ENCODE data around the gene DLX2. TPM values are rescaled to one million over a fixed set of nuclear protein-coding genes. Genes with fewer than 3 reads are reported as not detected.
A peak's percentile ranks its signal among the peaks of the same experiment; 100 is the strongest.
"Not testable (repeated sequence)": the region's sequence is repeated elsewhere in the genome, so short reads cannot be mapped to it uniquely, and the experiment has no call there.

The DLX2 gene
- total RNA-seq, 2 experiments from 2014 or later, result not detected

DNA sequence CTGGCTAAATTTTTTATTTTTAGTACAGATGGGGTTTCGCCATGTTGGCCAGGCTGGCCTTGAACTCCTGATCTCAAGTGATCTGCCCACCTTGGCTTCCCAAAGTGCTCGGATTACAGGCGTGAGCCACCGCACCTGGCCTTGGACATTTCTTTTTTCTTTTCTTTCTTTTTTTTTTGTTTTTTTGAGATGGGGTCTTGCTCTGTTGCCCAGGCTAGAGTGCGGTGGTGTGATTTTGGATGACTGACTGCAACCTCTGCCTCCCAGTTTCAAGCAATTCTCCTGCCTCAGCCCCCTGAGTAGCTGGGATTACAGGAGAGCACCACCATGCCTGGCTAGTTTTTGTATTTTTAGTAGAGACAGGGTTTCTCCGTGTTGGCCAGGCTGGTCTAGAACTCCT lies 11.5 kb upstream of the DLX2 start:
- not testable (repeated sequence) for H3K4me1 Mint-ChIP-seq, H3K36me3 Mint-ChIP-seq, DNase-seq, H3K4me3 Mint-ChIP-seq, H3K9me3 Mint-ChIP-seq, H3K27ac Mint-ChIP-seq
- H3K27me3 Mint-ChIP-seq, result peaks cover 38% of the 10 kb centered on the region

DNA sequence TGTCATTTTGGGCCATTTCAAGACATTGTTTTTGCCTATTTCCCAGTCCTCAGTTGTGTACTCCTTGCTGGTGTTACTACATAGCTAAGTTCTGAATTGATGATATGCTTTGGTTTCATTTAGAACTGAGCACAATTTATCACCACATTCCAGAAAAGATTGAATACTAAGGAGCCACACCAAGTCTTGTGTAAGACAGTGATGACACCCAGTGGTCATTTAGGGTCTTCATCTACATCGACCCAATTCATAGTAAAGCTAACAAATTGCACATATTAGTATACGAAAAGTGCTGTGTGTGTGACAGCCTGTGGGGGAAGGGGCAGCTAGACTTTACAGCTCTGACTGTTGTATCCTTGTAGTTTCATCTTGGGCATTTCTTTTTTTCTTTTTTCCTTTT lies 10.9 kb upstream of the DLX2 start:
- no peak overlapping the region for H3K27ac Mint-ChIP-seq
- no peak for DNase-seq
- no peaks in the 10 kb centered on the region for H3K36me3 Mint-ChIP-seq
- H3K4me1 Mint-ChIP-seq, result peaks cover 2% of the 10 kb centered on the region
- peaks cover 38% of the 10 kb centered on the region for H3K27me3 Mint-ChIP-seq
- no peak overlapping the region for H3K4me3 Mint-ChIP-seq
- H3K9me3 Mint-ChIP-seq, result no peaks in the 10 kb centered on the region

DNA sequence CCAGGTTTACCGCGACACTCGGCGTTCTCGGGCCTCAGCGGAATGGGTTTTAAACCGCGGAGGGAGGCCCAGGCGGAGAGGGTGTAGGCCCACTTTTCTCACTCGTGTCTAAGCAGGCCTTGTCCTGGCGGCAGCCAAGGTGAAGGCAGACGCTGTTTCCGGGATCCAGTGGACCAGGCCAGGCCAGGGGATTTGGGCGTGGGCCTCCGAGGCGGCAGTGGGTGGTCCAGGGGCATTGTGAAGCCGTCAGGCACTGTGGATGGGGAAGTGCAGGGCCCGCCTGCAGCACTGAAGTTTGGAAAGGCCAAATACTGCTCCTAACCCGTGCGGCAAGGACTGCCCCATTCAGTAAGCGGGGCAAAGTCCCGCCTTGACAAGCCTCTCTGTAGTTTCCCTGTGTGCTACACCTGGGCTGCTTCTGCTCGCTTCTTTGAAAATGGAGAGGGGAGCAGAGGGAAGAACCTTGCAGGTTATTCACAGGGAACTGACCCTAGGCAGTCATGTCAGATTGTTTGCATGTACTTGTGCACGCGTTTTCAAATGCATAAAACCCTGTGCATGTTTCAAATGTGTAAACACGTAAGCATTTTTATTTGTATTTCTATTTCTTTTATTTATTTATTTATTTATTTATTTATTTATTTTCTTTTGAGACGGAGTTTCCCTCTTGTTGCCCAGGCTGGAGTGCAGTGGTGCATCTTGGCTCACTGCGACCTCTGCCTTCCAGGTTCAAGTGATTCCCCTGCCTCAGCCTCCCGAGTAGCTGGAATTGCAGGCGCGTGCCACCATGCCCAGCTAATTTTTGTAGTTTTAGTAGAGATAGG lies 7.5 kb upstream of the DLX2 start:
- H3K4me3 Mint-ChIP-seq, result no peak overlapping the region
- peaks cover 20% of the 10 kb centered on the region for H3K4me1 Mint-ChIP-seq
- DNase-seq, result no peak
- H3K36me3 Mint-ChIP-seq, result no peaks in the 10 kb centered on the region
- H3K27me3 Mint-ChIP-seq, result peaks cover 71% of the 10 kb centered on the region
- no peaks in the 10 kb centered on the region for H3K9me3 Mint-ChIP-seq
- H3K27ac Mint-ChIP-seq, result no peak overlapping the region

DNA sequence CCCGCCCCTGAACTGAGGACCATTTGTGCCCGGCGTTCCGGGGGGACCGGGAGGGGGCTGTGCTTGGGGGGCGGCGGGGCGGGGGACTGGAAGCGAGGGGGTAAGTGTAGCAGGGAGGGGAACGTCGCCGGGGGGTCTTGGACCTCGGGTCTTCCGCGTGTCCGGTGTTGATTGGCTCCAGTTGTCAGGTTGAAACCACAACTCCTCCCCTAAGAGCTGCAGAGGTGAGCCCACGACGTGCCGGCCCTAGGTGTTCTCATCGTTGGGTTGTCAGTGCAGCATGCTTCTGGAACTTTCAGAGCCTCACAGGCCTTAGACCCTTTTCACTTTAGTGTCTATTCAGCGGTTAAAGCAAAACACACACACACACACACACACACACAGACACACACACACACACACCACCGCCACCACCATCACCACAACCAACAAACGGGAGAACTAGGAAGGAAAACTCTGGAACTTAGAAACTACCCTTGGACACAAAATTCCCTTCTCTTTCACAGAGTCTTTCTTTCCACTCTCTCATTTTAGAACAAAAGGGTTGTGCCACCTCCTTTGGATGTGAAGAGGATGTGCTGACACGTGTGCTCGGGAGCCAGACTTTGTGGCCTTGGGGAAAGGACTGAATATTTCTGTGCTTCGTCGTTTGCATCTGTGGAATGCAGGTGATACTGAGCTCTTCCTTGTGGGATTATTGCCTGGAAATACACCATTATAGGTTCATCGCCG lies 6.7 kb upstream of the DLX2 start:
- peaks cover 20% of the 10 kb centered on the region for H3K4me1 Mint-ChIP-seq
- H3K27me3 Mint-ChIP-seq, result peaks cover 73% of the 10 kb centered on the region
- H3K4me3 Mint-ChIP-seq, result no peak overlapping the region
- no peak overlapping the region for H3K27ac Mint-ChIP-seq
- no peaks in the 10 kb centered on the region for H3K36me3 Mint-ChIP-seq
- DNase-seq, result no peak
- no peaks in the 10 kb centered on the region for H3K9me3 Mint-ChIP-seq

DNA sequence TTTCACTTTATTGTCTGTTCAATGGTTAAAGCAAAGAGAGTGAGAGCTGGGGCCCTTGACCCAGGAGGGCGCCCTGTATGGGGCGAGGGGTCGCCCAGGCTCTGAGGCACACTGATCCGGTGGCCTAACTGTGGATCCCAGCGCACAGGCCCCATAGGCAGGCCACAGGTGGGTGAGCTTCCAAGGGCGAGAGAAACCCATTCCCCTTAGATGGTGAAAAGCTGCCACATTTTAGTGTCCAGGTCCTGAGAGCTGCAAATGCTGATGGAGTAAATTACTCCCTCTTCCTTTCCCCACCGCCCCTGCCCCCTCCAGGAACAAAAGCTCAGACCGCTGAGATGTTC lies 5.9 kb upstream of the DLX2 start:
- H3K4me1 Mint-ChIP-seq, result peaks cover 28% of the 10 kb centered on the region
- H3K36me3 Mint-ChIP-seq, result no peaks in the 10 kb centered on the region
- H3K27ac Mint-ChIP-seq, result no peak overlapping the region
- H3K27me3 Mint-ChIP-seq, result peaks cover 79% of the 10 kb centered on the region
- no peaks in the 10 kb centered on the region for H3K9me3 Mint-ChIP-seq
- DNase-seq, result no peak
- no peak overlapping the region for H3K4me3 Mint-ChIP-seq

DNA sequence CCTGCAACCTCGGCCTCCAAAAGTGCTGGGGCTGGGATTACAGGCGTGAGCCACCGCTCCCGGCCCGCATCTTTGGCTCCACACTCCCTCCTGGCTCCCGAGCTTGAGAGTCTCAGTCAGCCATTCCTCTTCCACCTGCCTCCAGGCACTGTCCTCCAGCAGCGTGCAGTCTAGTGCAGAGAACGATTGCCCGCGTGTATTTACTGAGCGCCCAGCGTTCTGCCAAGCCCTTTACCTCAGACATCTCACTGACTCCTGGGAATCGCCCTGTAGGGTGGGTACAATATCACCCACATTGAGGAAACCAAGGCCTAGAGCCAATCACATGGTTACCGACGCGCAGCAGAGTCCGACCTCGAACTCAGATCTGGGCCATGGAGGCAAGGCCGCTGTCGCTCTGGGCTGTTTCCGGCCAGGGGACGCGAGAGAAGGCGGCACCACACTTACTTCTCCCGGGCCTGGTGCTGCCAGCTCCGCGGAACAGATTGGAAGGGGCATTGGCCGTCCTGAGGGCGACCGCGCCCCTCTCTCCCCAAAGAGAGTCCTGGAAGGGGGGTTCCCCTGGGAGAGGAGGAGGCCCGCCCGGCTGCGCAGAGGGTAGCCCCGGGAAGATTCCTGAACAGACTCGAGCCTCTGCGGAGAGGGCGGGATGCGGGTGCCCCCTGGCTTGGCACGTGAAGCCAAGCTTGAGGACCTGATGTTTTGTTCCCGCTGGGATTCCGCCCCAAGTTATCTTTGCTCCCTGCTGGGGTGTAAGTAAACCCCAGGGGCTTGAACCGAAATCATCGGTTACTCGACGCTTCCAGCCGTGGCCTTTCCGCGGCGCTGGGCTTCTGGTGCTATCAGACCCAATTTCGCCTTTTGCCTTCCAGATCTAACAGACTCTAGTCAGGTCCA lies 5.2 kb upstream of the DLX2 start:
- Mint-ChIP-seq H3K4me1 (peaks cover 34% of the 10 kb centered on the region), H3K27ac (no peak overlapping the region), H3K4me3 (no peak overlapping the region), H3K36me3 (no peaks in the 10 kb centered on the region), H3K27me3 (peaks cover 85% of the 10 kb centered on the region), H3K9me3 (no peaks in the 10 kb centered on the region)
- no peak for DNase-seq

DNA sequence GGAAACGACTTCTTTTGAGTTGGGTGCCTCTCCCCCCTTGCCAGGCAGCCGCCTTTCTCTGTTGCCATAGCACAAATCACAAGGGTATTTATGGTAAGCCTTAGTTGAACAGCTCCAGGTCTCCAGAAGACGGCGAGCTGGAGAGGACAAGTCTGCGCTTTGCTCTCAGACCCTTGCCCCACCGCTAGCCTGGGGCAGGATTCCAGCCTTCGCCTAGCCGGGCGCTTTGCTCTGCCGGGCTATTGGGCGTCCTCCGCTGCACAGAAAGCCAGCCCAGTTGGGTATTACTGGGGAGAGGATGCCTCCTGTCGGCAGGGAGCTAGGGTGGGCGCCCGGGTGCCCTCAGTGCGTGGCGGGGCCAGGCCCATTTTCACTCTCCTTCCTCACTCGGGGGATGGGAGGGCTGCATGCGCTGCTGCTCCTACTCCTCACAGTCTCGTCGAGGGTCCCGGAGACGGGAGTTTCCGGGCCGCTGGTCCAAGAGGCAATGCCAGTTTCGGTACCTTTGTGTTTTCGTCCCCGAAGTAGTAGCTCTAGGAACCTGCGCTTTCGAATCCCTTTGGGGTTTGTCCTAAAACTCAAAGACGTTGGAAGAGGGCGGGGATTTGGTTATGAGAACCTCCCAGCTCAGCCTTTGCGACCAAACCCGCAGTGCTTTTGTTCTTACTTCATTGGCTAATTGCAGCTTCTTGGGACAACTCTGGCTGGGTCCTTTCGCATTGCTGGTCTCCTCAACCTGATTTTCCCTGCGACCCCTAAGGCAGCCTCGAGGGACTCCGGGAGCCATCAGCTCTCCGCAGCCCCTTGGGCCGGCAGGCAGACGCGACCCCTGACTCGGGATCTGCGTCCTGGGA lies 3.6 kb upstream of the DLX2 start:
- DNase-seq, result peak; percentile 48
- Mint-ChIP-seq H3K4me1 (peaks cover 45% of the 10 kb centered on the region), H3K27me3 (peaks cover 89% of the 10 kb centered on the region), H3K36me3 (no peaks in the 10 kb centered on the region), H3K4me3 (peak overlapping the region; percentile 70), H3K9me3 (no peaks in the 10 kb centered on the region), H3K27ac (no peak overlapping the region)

DNA sequence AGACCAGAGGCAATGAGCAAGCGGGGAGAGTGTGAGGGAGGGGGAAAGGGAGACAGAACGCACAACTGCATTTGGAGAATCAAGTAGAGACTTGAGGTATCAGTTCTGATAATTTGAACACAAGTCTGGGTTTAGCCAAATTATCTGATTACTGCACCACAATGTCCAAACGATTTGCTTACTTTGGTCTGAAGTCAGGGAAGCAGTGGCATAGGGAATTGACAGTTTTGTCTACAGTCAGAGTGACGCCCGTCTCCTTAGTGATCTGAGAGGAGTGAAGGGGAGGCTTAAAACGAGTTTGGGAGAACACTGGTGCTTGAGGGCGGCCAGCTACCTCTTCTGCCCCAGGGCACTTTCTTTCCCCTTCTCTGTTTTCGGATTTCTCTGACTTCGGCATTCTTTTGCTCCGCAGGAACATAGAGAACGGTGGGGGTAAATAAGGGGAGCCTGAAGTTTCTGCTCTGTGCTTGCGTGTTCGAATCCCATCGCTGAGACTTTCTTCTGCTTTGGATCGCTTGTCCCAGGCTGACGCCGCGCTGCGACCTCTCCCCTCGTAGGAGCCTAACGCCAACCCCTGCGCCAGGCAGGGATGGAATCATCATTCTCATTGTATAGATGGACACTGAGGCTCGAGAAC lies 2.9 kb upstream of the DLX2 start:
- no peak for DNase-seq
- peaks cover 93% of the 10 kb centered on the region for H3K27me3 Mint-ChIP-seq
- H3K9me3 Mint-ChIP-seq, result no peaks in the 10 kb centered on the region
- peak overlapping the region; percentile 50 for H3K4me3 Mint-ChIP-seq
- H3K27ac Mint-ChIP-seq, result no peak overlapping the region
- H3K36me3 Mint-ChIP-seq, result no peaks in the 10 kb centered on the region
- H3K4me1 Mint-ChIP-seq, result peaks cover 51% of the 10 kb centered on the region

DNA sequence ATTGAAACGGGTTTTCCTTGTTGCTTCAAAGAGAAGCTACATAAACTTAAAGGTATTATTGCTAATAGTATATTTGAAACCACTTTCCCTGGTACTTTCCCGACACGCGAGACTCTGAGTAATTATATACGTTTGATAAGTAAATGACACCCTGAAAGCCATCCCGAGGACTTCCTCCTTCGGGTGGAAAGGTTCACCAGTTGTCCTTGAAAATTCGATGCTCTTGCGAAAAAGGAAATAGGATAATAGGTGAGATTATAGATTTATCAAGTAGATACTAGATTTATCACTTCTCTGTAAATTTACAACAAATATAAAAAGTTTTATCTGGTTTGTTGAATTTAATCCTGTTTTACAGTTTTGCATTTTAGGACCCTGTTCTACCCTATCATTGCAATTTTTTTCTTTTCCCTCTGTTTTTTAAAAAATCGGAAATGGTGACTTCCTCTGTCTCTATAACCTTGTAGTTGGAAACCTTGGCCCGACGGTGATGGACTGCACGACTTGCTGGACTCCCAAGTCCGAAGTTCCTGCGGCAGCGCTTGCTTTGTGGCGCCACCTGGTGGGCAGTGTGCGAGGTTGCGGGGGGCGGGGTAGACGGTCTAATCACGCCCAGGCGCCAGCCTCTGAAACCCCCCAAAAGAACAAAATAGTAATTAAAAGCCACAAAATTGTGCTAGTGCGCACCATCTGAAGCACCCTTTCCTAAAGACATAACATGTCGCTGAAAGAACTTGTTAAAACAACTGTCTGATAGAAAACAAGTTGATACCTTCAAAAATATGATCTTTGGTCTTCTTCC lies 972 bp upstream of the DLX2 start:
- Mint-ChIP-seq H3K9me3 (no peaks in the 10 kb centered on the region), H3K4me3 (peak overlapping the region; percentile 81), H3K27ac (no peak overlapping the region), H3K36me3 (no peaks in the 10 kb centered on the region), H3K4me1 (peaks cover 52% of the 10 kb centered on the region), H3K27me3 (peaks cover 96% of the 10 kb centered on the region)
- DNase-seq, result peak; percentile 76

DNA sequence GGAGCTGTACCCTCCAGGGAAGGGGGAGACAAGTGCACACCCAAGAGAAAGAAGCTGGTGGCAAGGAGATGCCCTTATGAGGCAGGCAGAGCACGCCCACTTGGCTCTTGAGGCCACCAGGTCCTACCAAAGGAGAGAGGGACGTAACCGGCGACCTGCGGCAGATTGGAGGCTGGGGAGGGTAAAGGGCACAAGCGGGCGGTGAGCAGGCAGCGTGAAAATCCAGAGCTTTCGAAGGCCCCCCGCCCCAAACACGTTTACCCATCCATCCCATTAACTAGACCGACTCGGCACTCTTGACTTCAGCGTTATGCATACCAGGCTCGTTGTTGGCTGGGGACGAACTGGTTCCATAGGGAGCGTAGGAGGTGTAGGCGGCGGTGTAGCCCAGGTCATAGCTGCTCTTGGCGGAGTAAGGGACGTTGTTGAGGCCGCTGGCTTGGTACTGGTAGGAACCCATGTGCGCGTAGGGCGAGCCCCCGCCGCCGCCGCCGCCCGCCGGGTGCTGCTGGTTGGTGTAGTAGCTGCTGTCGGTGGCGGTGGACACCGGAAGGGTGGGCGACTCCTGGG lies 794 bp downstream of the DLX2 start:
- H3K27ac Mint-ChIP-seq, result no peak overlapping the region

DNA sequence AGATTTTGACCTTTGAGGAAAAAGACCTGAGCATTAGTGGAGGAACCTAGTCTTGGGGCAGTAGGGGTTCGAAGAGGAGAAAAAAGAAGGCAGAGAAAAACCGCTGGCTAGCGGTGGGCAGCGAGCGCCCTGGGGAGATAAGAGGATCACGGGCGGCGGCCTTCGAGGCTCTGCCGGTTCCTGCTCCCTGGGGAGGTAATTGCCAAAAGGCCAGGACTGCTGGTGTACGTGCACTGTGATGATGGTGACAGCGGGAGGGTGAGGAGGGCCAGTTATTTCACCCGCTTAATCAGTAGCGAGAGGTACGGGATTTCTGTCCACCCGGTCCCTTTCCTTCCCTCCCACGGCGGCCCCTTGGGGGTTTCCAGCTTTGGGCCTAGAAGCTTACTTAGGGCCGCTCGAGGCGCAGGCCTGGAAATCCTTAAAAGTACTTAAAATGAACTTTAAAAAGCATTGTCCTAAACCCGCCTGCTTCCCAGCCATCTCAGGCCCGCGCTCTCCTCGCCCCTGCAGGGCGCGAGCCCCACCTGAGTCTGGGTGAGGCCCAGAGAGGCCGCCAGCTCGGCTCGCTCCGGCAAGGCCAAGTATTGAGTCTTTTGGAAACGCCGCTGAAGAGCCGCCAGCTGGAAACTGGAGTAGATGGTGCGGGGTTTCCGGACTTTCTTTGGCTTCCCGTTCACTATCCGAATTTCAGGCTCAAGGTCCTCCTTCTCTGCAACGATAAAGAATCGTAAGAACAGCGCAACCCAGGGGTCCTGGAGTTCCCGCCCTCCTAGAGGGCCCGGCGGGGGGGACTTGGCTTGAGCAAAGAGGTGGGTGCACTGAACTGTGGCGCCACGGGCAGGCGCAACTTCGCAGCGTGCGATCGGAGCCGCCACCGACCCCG lies 1.5 kb downstream of the DLX2 start:
- H3K27ac Mint-ChIP-seq, result no peak overlapping the region
- H3K4me1 Mint-ChIP-seq, result peaks cover 46% of the 10 kb centered on the region
- no peaks in the 10 kb centered on the region for H3K9me3 Mint-ChIP-seq
- peaks cover 1% of the 10 kb centered on the region for H3K36me3 Mint-ChIP-seq
- no peak for DNase-seq
- H3K4me3 Mint-ChIP-seq, result peak overlapping the region; percentile 81
- peaks cover 93% of the 10 kb centered on the region for H3K27me3 Mint-ChIP-seq

More for the DNA sequence above, 794 bp downstream of the DLX2 start:
- Mint-ChIP-seq H3K27me3 (peaks cover 93% of the 10 kb centered on the region), H3K4me1 (peaks cover 49% of the 10 kb centered on the region), H3K4me3 (peak overlapping the region; percentile 81), H3K9me3 (no peaks in the 10 kb centered on the region), H3K36me3 (peaks cover 1% of the 10 kb centered on the region)
- no peak for DNase-seq

DNA sequence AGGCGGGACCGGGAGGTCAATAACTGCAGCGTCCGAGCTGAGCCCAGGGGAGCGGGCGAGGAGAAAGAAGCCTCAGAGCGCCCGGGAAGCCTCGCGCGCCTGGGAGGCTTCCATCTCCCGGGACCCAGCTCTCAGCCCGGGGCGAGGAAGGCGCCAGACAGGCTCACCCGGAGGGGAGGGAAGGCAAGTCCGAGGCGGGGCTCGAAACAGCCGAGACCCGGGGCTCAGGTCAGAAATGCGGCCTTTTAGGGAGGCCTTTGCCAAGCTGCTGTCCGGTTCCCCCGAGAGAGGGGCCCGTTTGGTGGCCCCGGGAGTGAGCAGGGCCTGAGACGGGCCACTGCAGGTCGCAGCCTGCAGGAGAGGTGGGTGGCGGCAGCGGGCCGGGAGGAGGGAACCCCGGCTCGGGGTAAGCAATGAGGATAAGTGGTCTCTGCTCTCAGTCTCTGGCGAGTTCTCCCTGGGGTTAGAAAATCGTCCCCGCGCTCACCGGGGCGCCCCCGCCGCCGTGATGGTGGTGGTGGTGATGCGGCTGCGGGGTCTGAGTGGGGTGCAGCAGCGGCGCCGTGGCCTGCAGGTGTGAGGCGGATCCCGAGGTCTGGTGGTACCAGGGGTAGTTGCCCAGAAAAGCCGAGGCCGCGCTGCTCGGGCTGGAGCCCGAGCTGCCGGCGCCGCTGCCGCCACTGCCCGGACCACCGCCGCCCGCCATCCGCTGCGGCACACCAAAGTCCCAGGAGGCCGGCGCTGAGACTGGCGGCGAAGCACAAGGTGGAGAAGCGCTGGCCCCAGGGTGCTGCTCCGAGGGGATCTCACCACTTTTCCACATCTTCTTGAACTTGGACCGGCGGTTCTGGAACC lies 2.4 kb downstream of the DLX2 start:
- Mint-ChIP-seq H3K9me3 (no peaks in the 10 kb centered on the region), H3K4me1 (peaks cover 53% of the 10 kb centered on the region), H3K27ac (no peak overlapping the region), H3K27me3 (peaks cover 93% of the 10 kb centered on the region), H3K4me3 (peak overlapping the region; percentile 43), H3K36me3 (peaks cover 1% of the 10 kb centered on the region)
- no peak for DNase-seq

Data from activated naive CD8-positive, alpha-beta T cell treated with anti-CD3 and anti-CD28 coated beads for 36 hours (primary cell).